SH-SY5Y (cell line): ENCODE measurements around the gene KRT12.

Experiments used
- GATA2 ChIP-seq: IDR thresholded peaks from 2 replicates; pipeline ENCODE4 v1.6.1; 2011; ENCODE audit warnings: mild to moderate bottlenecking, low read depth, low read length
- GATA3 ChIP-seq: IDR thresholded peaks from 2 replicates; pipeline ENCODE4 v1.6.1; 2011; ENCODE audit warnings: low read depth, mild to moderate bottlenecking, low read length, moderate library complexity

The KRT12 gene

GRCh38 chr17:40866838-40867237, at the start of gene KRT12:
TSS of gene KRT12 (minus strand) at chr17:40867223. CDS start at chr17:40867186, 37 bp downstream.
- TF ChIP-seq GATA2 (no peak), GATA3 (no peak)

GRCh38 chr17:40916366-40916765, 49.3 kb upstream of the KRT12 start:
- TF ChIP-seq GATA3 (no peak), GATA2 (no peak)

- TF ChIP-seq GATA2 (no peak), GATA3 (no peak)
These were observed 48.8 kb upstream of the KRT12 start for GRCh38 chr17:40915721-40916256.

GRCh38 chr17:40915199-40915661, 48.2 kb upstream of the KRT12 start:
- TF ChIP-seq GATA2 = no peak
- no peak for TF ChIP-seq GATA3

GRCh38 chr17:40914075-40914855, 47.2 kb upstream of the KRT12 start:
- TF ChIP-seq GATA2 (no peak), GATA3 (no peak)

- TF ChIP-seq GATA3 (no peak), GATA2 (no peak)
These were observed 45.6 kb upstream of the KRT12 start for GRCh38 chr17:40912486-40913210.

- TF ChIP-seq GATA2 (no peak), GATA3 (no peak)
These were observed 43.4 kb upstream of the KRT12 start for GRCh38 chr17:40910441-40910841.

- TF ChIP-seq GATA3 (no peak), GATA2 (no peak)
These were observed 42.7 kb upstream of the KRT12 start for GRCh38 chr17:40909755-40910154.

- no peak for TF ChIP-seq GATA2
- no peak for TF ChIP-seq GATA3
These were observed 42.3 kb upstream of the KRT12 start for GRCh38 chr17:40909351-40909750.

GRCh38 chr17:40906613-40907012, 39.6 kb upstream of the KRT12 start:
- no peak for TF ChIP-seq GATA3
- no peak for TF ChIP-seq GATA2

GRCh38 chr17:40905370-40905769, 38.3 kb upstream of the KRT12 start:
- no peak for TF ChIP-seq GATA3
- TF ChIP-seq GATA2 = no peak

GRCh38 chr17:40903129-40903847, 36.3 kb upstream of the KRT12 start:
- TF ChIP-seq GATA3 (no peak), GATA2 (no peak)

- TF ChIP-seq GATA2 (no peak), GATA3 (no peak)
These were observed 35.5 kb upstream of the KRT12 start for GRCh38 chr17:40902498-40902897.

- TF ChIP-seq GATA3 (no peak), GATA2 (no peak)
These were observed 35.0 kb upstream of the KRT12 start for GRCh38 chr17:40901981-40902474.
